IPS-15b (cell line): ENCODE results near the gene MAP2K2.
A peak's percentile ranks its signal among the peaks of the same experiment; 100 is the strongest.

Experiments used
- H3K27me3 ChIP-seq: one replicate; pipeline ENCODE4 v1.6.1; 2013; ENCODE audit warnings: low read length; ENCODE audit not compliant: control insufficient read depth, insufficient read depth
- H3K36me3 ChIP-seq: one replicate; pipeline ENCODE4 v1.6.1; 2013; ENCODE audit warnings: low read length; ENCODE audit not compliant: control insufficient read depth, insufficient read depth
- H3K4me1 ChIP-seq: one replicate; pipeline ENCODE4 v1.6.1; 2013; ENCODE audit warnings: mild to moderate bottlenecking, low read length; ENCODE audit not compliant: control insufficient read depth, insufficient read depth
- H3K4me3 ChIP-seq: one replicate; pipeline ENCODE4 v1.5.1; 2013; ENCODE audit warnings: low read depth, low read length
- H3K9ac ChIP-seq: one replicate; pipeline ENCODE4 v1.6.1; 2013; ENCODE audit warnings: low read depth, mild to moderate bottlenecking, low read length
- H3K9me3 ChIP-seq: one replicate; pipeline ENCODE4 v1.6.1; 2013; ENCODE audit warnings: mild to moderate bottlenecking, low read length; ENCODE audit not compliant: control insufficient read depth, insufficient read depth

The MAP2K2 gene

DNA sequence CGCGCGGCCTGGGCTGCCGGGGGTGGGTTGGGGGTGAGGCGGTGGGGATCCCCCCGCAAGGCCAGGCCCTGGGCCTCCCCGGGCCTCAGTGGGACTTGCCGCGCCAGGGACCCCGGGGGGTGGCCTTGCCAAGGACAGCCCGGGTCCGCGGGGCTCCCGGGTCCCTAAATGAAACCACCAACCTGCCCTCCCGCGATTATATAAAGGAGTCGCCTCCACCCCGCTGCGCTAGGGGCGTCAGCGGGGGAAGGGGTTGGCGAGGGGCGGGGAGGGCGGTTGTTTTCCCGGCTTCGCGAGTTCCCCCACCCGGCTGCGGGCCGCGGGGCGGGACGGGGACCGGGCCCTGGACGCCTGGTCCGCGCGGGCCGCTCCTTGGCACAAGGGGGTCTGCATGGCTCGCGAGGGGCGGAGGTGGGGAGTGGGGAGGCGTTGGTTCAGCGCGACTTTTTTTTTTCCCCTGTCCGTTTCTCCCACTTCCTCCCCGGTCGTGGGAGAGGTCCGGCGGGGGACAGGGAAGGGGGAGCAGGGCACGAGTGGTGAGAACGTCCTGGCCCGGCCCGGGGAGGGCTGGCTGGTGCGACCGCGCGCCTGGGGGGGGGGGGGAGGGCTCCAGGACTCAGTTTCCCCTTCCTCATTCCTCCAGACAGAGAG lies 56.4 kb downstream of the MAP2K2 start:
- Histone ChIP-seq H3K9me3 (no peaks in the 10 kb centered on the region), H3K27me3 (peaks cover 16% of the 10 kb centered on the region), H3K4me1 (peaks cover 4% of the 10 kb centered on the region), H3K9ac (no peak overlapping the region), H3K36me3 (peaks cover 5% of the 10 kb centered on the region), H3K4me3 (peak overlapping the region; percentile 37)

DNA sequence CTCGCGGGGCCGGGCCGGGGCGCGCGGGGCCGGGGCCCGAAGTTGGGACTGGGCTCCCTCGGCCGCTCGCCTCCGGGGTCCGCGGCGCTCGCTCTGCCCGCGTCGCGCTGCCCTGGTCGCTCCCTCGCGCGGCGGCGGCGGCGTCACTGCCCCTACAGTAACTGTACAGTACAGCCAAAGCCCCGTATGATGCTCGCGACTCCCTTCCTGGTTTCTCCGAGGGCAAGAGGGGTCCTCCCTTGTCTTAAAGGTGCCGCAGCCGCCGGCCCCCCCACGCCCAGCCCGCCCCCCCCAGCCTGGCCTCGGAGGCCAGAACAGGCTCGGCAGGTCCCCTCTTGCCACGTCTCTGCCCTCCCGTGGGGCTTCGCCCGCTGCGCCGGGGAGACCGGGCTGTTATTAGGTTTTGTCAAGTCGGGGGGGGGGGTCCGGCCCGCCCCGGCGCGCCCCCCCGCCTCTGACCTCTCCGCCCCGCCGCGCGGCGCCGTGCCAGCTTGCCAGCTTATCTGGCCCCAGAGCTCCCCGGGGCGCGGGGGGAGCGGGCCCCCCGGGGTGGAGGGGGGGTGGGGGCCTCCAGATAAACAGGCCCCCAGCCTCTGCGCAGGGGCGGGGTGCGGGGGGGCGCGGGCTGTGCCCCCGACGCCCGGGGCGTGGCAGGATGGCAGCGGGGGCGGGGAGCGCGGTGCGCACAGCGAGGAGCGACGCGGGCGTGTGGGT lies 57.1 kb downstream of the MAP2K2 start, which contains the start of gene ZBTB7A:
Gene ZBTB7A, minus strand, starts transcription at position 218 of the 714 bp plus-strand sequence. CDS start 11,667 bp downstream, outside the sequence.
- H3K36me3 ChIP-seq, result peaks cover 10% of the 10 kb centered on the region
- H3K4me3 ChIP-seq, result peak within 1 kb of the TSS; percentile 37
- H3K9me3 ChIP-seq, result no peaks in the 10 kb centered on the region
- H3K4me1 ChIP-seq, result peaks cover 7% of the 10 kb centered on the region
- peaks cover 16% of the 10 kb centered on the region for H3K27me3 ChIP-seq
- no peak within 1 kb of the TSS for H3K9ac ChIP-seq

DNA sequence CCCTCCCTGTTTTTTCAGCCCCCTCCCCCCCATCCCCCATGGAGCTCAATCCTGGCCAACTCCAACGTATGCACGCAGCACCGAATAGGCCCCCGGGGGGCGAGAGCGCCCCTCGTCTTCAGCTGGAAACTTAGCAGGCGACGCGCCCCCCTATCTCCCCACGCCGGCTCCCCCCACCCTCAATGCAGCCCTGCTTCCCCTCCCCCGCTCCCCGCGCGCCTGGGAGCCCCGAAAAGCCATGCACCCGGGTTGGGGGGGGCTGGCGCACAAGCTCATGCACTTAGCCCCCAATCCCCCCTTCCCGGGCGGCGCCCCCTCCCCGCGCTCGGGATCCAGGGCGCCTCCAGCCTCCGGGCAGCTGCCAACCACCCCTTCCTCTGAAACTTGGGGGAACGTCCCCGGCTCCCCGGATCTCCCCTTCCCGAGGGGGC lies 57.7 kb downstream of the MAP2K2 start:
- Histone ChIP-seq H3K9me3 (no peaks in the 10 kb centered on the region), H3K9ac (no peak overlapping the region), H3K27me3 (peaks cover 16% of the 10 kb centered on the region), H3K36me3 (peaks cover 11% of the 10 kb centered on the region), H3K4me3 (peak overlapping the region; percentile 37), H3K4me1 (peaks cover 10% of the 10 kb centered on the region)

DNA sequence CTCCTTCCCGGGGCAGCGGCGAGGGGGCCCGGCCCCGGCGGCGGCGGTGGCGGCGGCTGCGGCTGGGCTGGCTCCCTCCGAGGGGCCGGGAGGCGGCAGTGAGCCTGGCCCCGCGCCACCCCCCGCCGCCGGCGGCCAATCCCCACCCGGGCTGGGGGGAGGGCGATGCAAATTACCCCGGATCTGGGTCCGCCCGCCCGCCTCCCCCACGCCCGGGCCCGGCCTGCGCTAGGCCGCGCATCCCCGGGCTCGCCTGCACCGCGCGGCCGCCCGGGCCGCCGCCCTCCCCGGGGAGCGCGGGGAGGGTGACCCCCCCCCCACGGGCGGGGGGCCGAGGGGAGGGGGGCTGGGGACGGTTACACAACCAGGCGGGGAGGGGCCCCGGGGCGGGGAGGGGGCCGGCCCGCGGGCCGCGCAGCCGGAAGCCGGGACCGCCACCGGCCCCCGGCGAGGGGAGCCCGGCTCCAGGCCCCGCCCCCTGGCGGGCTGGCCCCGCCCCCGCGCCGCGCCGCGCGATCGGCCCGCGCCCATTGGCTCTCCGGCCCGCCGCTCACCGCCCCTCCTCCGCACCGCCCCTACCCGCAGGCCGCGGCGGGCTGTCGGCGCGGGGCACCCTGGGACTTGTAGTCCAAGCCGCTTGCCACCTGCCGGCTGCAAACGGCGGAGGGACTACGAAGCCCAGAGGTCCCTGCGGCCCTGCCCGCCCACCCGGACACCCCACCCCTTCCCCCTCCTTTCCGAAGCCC lies 58.3 kb downstream of the MAP2K2 start:
- H3K9me3 ChIP-seq, result no peaks in the 10 kb centered on the region
- H3K4me1 ChIP-seq, result peaks cover 10% of the 10 kb centered on the region
- peaks cover 16% of the 10 kb centered on the region for H3K27me3 ChIP-seq
- H3K9ac ChIP-seq, result no peak overlapping the region
- no peak overlapping the region for H3K4me3 ChIP-seq
- H3K36me3 ChIP-seq, result peaks cover 11% of the 10 kb centered on the region

DNA sequence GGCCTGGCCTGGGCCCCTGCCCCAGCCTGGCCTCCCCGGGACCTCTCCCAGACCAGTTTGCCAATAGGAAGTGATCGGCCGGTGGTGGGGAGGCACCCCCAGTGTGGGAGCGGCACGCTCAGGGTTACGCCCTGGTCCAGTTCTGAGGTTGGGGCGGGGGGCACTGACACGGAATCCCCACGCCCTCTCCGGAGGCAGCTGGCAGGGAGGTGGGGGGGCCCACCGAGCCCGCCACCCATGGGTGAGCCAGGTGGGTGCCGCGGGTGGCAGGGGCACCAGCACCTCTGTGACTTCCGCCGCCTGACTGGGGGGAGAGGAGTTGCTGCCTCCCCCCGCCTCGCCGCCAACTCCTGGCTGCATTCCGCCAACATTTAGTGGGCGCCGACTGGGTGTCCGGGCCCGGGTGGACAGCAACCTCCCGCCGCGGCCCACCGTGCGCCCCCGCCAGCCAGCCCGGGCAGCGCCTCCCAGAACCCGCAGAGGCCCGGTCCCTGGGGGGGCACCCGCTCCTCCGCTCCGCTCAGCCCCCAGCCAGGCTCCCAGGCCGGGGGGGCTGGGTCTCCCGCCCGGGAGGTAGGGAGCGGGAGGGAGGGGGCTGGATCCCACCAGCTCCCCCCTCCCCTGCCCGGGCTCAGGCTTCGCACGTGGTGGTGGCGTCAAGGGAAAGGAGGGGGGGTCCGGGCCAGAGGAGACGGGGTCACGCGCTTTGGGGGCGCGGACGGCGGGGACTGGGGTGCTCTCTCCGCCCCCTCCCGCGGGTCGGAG lies 59.2 kb downstream of the MAP2K2 start:
- H3K9ac ChIP-seq, result peak overlapping the region; percentile 47
- no peaks in the 10 kb centered on the region for H3K9me3 ChIP-seq
- peaks cover 10% of the 10 kb centered on the region for H3K4me1 ChIP-seq
- peaks cover 16% of the 10 kb centered on the region for H3K27me3 ChIP-seq
- peaks cover 11% of the 10 kb centered on the region for H3K36me3 ChIP-seq
- peak overlapping the region; percentile 58 for H3K4me3 ChIP-seq

DNA sequence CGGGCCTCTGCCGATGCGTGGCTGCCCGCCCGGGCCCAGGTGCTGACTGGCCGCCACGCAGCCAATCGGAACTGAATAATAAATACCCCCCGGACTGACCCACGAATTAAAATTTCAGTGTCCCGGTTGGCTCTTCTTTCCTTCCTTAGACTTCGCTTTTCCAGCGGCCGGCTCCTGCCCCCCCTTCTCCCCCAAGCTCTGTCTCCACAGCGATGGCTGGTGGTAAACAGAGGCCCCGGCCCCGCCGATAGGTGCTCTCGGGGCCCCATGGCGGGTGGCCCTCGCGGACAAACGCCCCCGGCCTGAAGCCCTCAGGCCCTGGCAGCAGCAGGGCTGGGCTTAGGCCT lies 59.8 kb downstream of the MAP2K2 start:
- Histone ChIP-seq H3K36me3 (peaks cover 11% of the 10 kb centered on the region), H3K9ac (no peak overlapping the region), H3K9me3 (no peaks in the 10 kb centered on the region), H3K4me1 (peaks cover 10% of the 10 kb centered on the region), H3K4me3 (peak overlapping the region; percentile 58), H3K27me3 (peaks cover 13% of the 10 kb centered on the region)

DNA sequence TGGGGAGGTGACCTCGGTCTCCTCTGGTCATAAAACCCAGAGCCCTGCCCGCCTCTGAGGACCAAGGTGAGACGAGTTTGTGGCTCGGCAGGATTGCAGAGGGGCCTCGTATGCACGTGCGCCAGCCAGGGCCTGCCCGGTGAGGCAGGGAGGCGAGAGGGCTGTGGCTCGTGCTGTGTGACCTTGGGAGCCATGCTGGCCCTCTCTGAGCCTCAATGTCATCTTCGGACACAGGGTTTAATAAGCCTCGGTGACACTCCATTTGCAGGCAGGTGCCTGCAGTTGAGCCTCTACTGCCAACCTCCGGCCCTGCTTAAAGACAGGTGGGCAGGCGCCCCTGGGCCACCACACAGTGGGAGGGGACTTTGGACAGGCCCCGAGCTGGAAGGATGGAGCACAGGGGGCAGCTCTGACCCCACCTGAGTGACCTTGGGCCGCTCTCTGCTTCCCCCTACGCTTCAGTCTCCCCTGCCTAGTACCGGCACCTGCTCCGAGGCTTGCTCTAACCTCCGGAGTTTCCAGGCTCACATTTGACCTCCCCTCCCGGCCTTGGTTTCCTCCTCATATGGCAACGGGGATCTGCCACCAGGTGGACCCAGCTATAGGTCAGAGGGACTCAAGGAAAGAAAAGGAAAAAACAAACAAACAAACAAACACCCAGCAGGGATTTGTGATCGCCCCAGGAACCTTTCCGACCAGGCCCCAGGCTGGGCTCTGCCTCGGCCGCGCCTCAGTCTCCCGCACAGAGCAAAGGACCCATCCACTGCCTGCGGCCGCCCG lies 60.4 kb downstream of the MAP2K2 start:
- peaks cover 8% of the 10 kb centered on the region for H3K27me3 ChIP-seq
- peaks cover 11% of the 10 kb centered on the region for H3K36me3 ChIP-seq
- H3K9ac ChIP-seq, result no peak overlapping the region
- H3K4me3 ChIP-seq, result peak overlapping the region; percentile 58
- peaks cover 10% of the 10 kb centered on the region for H3K4me1 ChIP-seq
- no peaks in the 10 kb centered on the region for H3K9me3 ChIP-seq

DNA sequence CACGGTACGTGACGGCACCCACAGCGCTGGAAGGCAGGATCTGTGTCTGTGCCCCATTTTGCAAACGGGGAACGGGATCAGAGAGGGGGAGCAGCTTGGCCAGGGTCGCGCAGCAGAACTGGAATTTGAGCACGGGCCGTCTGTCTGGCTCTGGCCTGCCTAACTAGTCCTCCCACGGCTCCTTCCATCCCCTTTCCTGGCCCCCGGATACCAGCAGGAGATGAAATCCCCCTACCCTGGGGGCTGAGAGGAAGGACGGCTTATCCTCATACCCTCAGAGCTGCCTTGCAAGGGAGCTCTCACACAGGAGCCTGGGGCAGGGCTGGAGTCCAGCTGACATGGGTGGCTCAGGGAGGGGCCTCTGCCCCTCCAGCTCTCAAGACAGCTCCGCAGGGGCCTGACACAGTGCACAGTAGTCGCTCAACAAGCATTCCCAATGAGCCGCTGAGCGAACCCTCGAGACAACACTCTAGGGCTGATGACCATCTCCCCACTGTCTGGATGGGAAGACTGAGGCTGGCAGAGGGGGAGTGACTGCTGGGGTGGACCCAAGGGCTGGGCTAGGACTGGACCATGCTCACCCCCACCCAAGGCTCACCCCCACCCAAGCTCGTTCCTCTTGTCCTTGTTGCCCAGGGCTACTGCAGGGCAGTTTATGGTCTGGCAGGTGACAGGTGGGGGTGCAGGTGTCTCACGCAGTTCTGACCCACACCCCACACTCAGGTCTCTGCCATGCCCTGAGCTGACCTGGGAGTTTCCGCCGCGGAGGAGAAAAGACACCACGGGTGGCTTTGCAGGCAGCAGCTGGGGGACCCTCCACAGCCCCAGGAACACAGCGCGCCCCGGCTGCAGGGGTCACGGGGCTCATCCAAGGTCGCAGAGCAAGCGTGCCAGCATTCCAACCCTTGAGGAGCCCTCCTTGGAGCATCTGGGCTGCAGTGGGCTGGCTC lies 61.2 kb downstream of the MAP2K2 start:
- Histone ChIP-seq H3K27me3 (no peaks in the 10 kb centered on the region), H3K4me1 (peaks cover 10% of the 10 kb centered on the region), H3K9ac (peak overlapping the region; percentile 16), H3K9me3 (no peaks in the 10 kb centered on the region), H3K4me3 (peak overlapping the region; percentile 13), H3K36me3 (peaks cover 14% of the 10 kb centered on the region)

DNA sequence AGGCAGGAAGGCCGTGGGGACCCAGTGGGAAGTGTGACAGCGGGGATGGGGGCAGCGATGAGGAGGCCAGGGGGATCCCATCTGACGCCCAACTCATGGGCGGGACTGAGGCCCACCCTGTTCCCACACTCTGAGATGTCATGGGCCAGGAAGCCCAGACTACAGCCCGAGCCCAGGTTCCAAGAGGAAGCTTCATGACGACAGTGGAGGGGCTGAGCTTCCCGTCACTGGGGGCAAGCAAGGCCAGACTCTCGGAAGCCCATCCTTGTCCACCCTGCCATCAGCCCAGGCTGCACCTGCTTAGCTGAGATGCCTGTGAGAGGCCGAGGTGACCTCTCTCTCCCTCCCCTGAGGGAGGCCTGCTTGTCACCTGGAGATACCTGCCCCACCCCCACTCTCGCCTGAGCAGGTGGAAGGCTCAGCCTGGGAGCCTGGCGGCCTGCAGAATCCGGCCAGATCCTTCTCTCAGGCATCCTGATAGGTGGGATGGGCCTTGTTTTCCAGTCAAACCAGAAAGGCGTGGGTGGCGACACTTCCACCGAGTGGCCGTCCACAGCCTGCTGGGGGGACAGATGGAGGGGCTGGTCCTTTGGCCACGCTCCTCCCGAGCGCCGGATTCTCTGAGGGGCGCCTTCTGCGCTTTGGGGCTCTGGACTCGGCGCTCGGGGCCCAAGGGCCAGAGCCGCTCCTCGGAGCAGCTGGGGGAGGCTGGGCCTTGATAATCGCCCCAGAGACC lies 62.1 kb downstream of the MAP2K2 start:
- Histone ChIP-seq H3K4me3 (no peak overlapping the region), H3K9ac (no peak overlapping the region), H3K9me3 (no peaks in the 10 kb centered on the region), H3K4me1 (peaks cover 10% of the 10 kb centered on the region), H3K36me3 (peaks cover 15% of the 10 kb centered on the region), H3K27me3 (no peaks in the 10 kb centered on the region)
